Tibial nerve (tissue), 4 donors: ENCODE data around the gene DDX56.
A peak's percentile ranks its signal among the peaks of the same experiment; 100 is the strongest.

Experiments
- CTCF ChIP-seq, 5 experiments: fragments of 200-600 bp in 3 of 5; fragments of 450-650 bp in 2 of 5; sonication (generic) in 3 of 5; IDR thresholded peaks; one replicate each; pipeline ENCODE4 v1.5.1; 2016 to 2019; ENCODE audit warnings: antibody characterized with exemption in 5 of 5, mild to moderate bottlenecking in 3 of 5, moderate library complexity in 2 of 5
- EP300 ChIP-seq, 2 donors: sonication (generic); formaldehyde crosslinking; IDR thresholded peaks; one replicate each; pipeline ENCODE4 v1.6.1; 2017; ENCODE audit warnings: antibody characterized with exemption in 2 of 2, mild to moderate bottlenecking in 1 of 2
- POLR2A ChIP-seq, 2 donors: fragments of 450-650 bp; IDR thresholded peaks; one replicate each; pipeline ENCODE4 v1.6.1; 2017; ENCODE audit warnings: antibody characterized with exemption in 2 of 2, mild to moderate bottlenecking in 2 of 2, moderate library complexity in 2 of 2

GRCh38 chr7:44581879-44582603 lies 8.3 kb upstream of the DDX56 start, which contains the start of gene TMED4:
- TF ChIP-seq CTCF (IDR thresholded peaks at IDR 0.05) (no peak), EP300 (IDR thresholded peaks at IDR 0.05) (peak; percentile 76 to 96), POLR2A (IDR thresholded peaks at IDR 0.05) (peak; percentile 64 to 85)
